NCI-H510A (cell line): ENCODE data around the gene PDIA6.

Experiments used
- DNase-seq: peaks from one replicate; lab custom pipeline; 2025; lab: John Stamatoyannopoulos, UW

The PDIA6 gene

DNA sequence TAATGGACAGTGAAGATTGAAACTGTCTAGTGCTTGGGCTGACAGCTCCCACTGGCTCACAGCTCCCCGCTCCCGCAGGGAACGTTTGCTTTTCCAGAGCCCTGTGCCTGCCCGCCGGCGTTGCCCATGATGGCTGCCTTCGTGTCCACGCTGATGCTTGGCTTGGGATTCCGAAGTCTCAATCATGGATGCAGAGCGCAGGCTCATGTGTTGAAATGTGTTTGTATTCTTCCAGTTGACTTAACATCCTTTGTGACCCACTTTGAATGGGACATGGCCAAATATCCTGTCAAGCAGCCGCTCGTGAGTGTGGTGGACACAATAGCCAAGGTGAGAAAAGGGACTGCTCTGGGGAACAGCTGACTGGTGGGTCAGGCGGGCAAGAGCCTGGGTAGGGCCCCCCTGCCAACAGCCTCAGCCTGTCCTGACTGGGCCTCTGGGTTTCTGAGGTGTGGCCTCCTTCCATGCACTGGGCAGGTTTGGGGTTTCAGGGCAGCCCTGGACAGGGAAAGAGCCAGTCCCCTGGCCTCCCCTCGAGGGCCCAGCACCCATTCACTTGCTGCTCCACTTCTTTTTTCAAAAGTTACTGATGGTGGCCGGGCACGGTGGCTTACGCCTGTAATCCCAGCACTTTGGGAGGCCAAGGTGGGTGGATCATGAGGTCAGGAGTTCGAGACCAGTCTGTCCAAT lies 48.3 kb downstream of the PDIA6 start:
- no peak for DNase-seq

GRCh38 chr2:10763461-10763800 lies 49.2 kb downstream of the PDIA6 start:
- DNase-seq: no peak

- no peak for DNase-seq
These were observed 49.7 kb downstream of the PDIA6 start for GRCh38 chr2:10762651-10763460.

DNA sequence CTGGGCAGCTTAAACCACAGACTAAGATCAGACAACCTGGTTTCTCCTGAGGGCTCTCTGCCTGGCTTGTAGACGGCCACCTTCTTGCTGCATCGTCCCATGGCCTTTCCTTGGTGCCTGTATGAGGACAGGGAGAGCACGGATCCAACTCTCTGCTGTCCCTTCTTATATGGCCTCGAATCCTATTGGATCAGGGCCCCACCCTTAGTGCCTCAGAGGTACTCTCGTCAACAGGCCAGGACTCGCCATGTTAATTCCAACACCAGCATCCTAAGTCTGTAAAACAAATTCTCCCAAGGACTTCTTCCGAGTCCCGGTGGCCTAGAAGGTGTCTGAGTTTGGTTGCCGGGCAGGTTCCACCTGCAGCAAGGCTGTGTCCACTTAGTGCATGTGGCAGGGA lies 51.0 kb downstream of the PDIA6 start:
- DNase-seq: no peak

- DNase-seq: no peak
These were observed 51.6 kb downstream of the PDIA6 start for GRCh38 chr2:10760794-10761504.

GRCh38 chr2:10759151-10759714 lies 53.4 kb downstream of the PDIA6 start:
- no peak for DNase-seq

GRCh38 chr2:10757814-10758286 lies 54.7 kb downstream of the PDIA6 start:
- DNase-seq: no peak

GRCh38 chr2:10755621-10756020 lies 57.0 kb downstream of the PDIA6 start:
- no peak for DNase-seq

GRCh38 chr2:10753876-10754275 lies 58.7 kb downstream of the PDIA6 start:
- DNase-seq: no peak

DNA sequence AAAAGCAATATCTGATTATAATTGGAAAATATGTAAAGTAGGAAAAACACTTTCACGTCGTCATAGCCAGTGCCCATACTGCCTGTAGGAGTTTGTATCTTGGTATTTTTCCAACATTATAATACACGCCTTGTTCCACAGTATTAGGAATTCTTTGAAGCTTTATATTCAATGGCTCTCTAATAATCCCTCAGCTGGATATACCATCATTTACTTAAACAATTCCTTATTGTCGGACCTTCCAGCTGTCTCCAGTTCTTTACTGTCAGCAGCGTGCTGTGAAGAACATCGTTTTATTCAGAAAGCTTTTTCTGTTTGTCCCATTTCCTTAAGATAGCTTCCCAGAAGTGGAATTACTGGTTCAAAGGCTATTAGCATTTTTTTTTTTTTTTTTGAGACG lies 59.4 kb downstream of the PDIA6 start:
- no peak for DNase-seq

DNA sequence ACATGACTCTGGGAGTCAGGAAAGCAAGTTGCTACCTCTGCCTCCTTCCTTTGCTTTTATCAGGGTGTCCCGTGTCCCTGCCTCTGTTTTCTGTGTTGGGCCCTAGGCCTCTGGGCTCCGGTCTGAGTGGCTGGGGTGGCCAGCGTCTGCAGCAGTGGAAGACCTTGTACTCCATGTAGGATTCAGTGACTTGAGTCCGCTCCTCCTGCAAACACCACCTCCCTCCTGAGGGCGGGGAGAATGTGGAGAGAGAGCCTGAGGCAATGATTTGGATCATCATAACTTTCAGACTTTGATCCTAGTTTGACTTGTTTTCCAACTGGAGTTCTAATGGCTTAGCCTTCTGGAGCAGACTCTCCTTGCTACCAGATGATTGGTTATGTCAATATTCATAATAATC lies 60.3 kb downstream of the PDIA6 start:
- DNase-seq: no peak

GRCh38 chr2:10750610-10751009 lies 62.0 kb downstream of the PDIA6 start:
- DNase-seq: no peak

GRCh38 chr2:10742666-10743065 lies 69.9 kb downstream of the PDIA6 start:
- no peak for DNase-seq

- DNase-seq: no peak
These were observed 71.4 kb downstream of the PDIA6 start for GRCh38 chr2:10741139-10741538.

GRCh38 chr2:10740226-10740625 lies 72.4 kb downstream of the PDIA6 start:
- no peak for DNase-seq

DNA sequence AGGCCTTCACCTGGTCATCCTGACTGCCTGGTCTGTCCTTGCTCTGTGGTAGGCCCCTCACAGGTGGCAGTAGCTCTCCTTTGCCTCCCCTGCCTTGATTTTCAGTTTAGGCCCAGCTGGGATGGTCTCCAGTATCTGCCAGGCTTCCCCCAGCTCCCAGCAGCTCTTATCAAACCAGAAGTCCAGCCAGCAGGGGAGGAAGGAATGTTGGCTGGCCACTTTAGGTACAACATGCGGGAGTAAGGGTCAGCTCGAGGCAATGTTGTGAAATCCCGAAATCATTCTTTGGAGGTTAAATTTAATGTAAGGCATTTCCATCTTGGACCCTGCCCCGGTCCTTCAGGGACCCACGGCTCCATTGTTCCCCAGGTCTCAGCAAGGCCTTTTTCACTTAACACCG lies 74.4 kb downstream of the PDIA6 start:
- no peak for DNase-seq

GRCh38 chr2:10733980-10734379 lies 78.6 kb downstream of the PDIA6 start:
- DNase-seq: no peak

DNA sequence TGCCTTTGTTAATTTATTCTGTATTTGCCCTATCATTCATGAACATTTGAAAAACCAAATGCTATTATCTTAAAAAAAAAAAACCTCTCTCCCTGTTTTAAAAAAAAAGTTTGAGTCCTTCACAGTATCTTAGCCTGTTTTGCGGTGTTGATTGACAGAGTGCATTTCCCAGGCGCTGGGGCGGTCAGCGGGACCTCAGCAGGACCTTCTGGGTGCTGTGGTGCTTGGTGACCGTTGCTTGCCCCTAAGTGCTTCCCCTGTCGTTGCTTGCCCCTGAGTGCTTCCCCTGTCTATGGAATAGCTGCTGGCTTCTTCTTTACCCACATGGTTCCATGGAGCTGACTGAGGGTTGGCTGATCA lies 79.0 kb downstream of the PDIA6 start:
- DNase-seq: no peak
